ENCODE results near the gene RDH13. TPM values are rescaled to one million over a fixed set of nuclear protein-coding genes. Genes with fewer than 3 reads are reported as not detected.

RDH13 gene
- total and polyA plus RNA-seq, 9 donors: 7.8 to 17.3 (median 11.8) TPM

DNA sequence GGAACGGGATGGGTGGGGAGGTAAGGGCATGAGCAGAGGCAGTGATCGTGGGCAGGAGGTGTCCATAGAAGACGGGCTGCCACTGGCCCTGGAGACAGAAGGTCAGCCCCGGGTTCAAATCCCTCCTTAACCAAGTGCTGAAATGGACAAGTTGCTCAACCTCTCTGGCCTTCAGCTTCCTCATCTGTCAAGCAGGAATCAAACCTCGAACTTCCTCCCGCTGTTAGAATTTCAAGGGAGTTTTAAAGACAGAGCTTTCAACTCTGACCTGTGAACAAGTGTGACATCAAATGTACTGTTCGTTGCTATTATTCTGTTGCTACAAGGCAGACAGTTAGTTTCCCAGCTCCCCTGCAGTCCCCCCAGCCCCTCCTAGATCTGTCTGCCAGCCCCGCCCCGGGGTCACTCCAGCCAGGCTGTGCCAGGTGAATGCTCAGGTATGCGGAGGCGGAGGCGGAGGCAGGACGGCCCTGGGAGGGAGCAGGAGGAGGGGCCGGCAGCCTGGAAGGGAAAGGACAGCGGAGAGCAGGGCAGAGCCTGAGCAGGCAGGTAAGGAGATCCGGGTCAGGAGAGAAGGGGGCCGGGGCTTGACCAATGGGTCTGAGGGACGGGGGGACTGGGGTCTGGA is 12.5 kb upstream of the RDH13 start, which contains the start of gene EPS8L1:
Gene EPS8L1 (plus strand): TSS at position 499 of the 628 bp plus-strand sequence. CDS start 576 bp downstream, outside the sequence.
- 16 to 28% (median 18%) methylated on average over 18 of the region's 18 CpGs for WGBS, 3 donors
- Histone ChIP-seq H3K36me3 (no peaks in the 10 kb centered on the region), H3K27me3 (peaks cover 2% of the 10 kb centered on the region), H3K9me3 (peaks cover 0 to 7% of the 10 kb centered on the region in 2 donors), H3K4me3 (no peak within 1 kb of the TSS), H3K4me1 (ENCODE audit: insufficient read depth) (peaks cover 2% of the 10 kb centered on the region), H3K27ac (no peak within 1 kb of the TSS)
- peak in 1 of 5 donors; percentile 25 for DNase-seq
- TF ChIP-seq, protein P1, sequence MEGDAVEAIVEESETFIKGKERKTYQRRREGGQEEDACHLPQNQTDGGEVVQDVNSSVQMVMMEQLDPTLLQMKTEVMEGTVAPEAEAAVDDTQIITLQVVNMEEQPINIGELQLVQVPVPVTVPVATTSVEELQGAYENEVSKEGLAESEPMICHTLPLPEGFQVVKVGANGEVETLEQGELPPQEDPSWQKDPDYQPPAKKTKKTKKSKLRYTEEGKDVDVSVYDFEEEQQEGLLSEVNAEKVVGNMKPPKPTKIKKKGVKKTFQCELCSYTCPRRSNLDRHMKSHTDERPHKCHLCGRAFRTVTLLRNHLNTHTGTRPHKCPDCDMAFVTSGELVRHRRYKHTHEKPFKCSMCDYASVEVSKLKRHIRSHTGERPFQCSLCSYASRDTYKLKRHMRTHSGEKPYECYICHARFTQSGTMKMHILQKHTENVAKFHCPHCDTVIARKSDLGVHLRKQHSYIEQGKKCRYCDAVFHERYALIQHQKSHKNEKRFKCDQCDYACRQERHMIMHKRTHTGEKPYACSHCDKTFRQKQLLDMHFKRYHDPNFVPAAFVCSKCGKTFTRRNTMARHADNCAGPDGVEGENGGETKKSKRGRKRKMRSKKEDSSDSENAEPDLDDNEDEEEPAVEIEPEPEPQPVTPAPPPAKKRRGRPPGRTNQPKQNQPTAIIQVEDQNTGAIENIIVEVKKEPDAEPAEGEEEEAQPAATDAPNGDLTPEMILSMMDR (IDR thresholded peaks at IDR 0.05): no peak
- TF ChIP-seq EP300 (IDR thresholded peaks at IDR 0.05): no peak
- TF ChIP-seq POLR2A (IDR thresholded peaks at IDR 0.05): no peak
- intact Hi-C loops (cut with DNase I): loop anchor here in 1 of 4 donors (10.0 kb wide), 1 partner anchor 49 kb away; no protein-coding TSS in a partner anchor

DNA sequence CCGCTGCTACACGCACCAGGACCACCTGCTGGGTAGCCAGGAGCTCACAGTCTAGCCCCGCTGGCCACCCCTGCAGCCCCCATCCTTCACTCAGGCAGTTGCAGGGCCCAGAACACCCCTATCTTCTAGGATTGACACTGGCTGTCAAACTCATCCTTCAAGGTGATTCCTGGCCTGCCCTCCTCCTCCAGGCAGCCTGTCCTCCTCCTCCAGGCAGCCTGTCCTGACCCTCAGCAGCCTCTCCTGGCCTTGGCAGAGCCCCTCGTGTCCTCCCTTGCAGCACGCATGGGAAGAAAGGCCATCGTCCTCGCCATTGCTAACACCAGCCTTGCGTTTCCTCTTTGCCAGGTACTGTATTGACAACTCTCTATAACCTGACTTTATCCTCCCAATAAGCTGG is 9.0 kb upstream of the RDH13 start:
- TF ChIP-seq, protein P1 (IDR thresholded peaks at IDR 0.05): no peak
- TF ChIP-seq POLR2A (IDR thresholded peaks at IDR 0.05): no peak
- no peak for TF ChIP-seq EP300 (IDR thresholded peaks at IDR 0.05)
- H3K4me1 ChIP-seq (ENCODE audit: insufficient read depth): no peaks in the 10 kb centered on the region
- H3K36me3 ChIP-seq: no peaks in the 10 kb centered on the region
- H3K4me3 ChIP-seq: no peak overlapping the region
- no peak overlapping the region for H3K27ac ChIP-seq
- DNase-seq: no peak
- H3K27me3 ChIP-seq: no peaks in the 10 kb centered on the region
- intact Hi-C loops (cut with DNase I): loop anchor here in 1 of 4 donors (10.0 kb wide), 1 partner anchor 53 kb away; no protein-coding TSS in a partner anchor
- 55 to 63% (median 61%) methylated on average over 8 of the region's 8 CpGs for WGBS, 3 donors
- peaks cover 0 to 7% of the 10 kb centered on the region in 2 donors for H3K9me3 ChIP-seq

DNA sequence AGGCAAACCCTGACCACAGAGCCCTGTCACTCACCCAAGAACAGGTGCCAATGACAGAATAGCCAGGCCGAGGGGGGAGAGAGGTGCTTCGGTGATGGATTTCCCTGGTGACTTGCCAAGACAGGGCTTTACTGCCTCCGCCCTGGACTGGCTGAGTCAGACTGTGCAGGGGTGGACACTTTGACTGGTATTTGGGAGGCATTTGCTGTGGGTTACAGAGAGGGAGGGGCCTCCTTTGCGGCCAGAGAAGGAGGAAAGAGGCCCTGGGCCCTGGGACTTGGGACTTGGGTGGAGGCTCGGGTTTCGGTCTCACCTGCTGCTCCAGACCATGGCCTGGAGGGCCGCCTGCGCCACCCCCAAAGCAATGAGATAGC is 8.2 kb upstream of the RDH13 start:
- intact Hi-C loops (cut with DNase I): loop anchor here in 1 of 4 donors (10.0 kb wide), 1 partner anchor 54 kb away; no protein-coding TSS in a partner anchor
- no peak for TF ChIP-seq POLR2A (IDR thresholded peaks at IDR 0.05)
- TF ChIP-seq EP300 (IDR thresholded peaks at IDR 0.05): no peak
- TF ChIP-seq, protein P1 (IDR thresholded peaks at IDR 0.05): no peak
- Histone ChIP-seq H3K27ac (no peak overlapping the region), H3K36me3 (no peaks in the 10 kb centered on the region), H3K4me3 (no peak overlapping the region), H3K27me3 (no peaks in the 10 kb centered on the region), H3K9me3 (peaks cover 0 to 7% of the 10 kb centered on the region in 2 donors), H3K4me1 (ENCODE audit: insufficient read depth) (no peaks in the 10 kb centered on the region)
- no peak for DNase-seq
- 37 to 44% (median 40%) methylated on average over 8 of the region's 8 CpGs for WGBS, 3 donors

DNA sequence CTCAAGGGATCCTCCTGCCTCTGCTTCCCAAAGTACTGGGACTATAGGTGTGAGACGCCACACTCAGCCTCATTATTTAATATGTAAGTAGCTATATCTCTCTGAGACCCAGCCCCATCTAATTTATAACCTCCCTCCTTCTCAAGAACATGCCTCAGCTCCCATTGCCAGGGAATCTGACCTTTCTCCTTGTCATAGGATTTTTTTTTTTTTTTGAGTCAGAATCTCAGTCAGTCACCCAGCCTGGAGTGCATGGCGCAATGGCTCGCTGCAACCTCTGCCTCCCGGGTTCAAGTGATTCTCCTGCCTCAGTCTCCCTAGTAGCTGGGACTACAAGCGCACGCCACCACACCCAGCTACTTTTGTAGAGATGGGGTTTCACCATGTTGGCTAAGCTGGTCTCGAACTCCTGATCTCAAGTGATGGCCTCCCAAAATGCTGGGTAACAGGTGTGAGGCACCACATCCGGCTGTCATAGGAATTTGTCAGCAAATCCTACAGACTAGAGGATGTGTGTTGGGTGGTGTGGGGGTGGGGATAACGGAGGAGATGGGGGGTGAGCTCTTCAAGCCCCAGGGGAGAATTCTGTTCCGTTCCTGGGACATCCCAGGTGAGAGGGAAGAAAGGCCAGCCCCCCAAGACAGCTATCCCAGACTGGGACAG is 7.6 kb upstream of the RDH13 start:
- no peak overlapping the region for H3K4me3 ChIP-seq
- H3K27ac ChIP-seq: no peak overlapping the region
- H3K9me3 ChIP-seq: peaks cover 0 to 7% of the 10 kb centered on the region in 2 donors
- no peak for TF ChIP-seq POLR2A (IDR thresholded peaks at IDR 0.05)
- TF ChIP-seq, protein P1 (IDR thresholded peaks at IDR 0.05): no peak
- TF ChIP-seq EP300 (IDR thresholded peaks at IDR 0.05): no peak
- H3K4me1 ChIP-seq (ENCODE audit: insufficient read depth): no peaks in the 10 kb centered on the region
- intact Hi-C loops (cut with DNase I): loop anchor here in 1 of 4 donors (10.0 kb wide), 1 partner anchor 54 kb away; no protein-coding TSS in a partner anchor
- no peak for DNase-seq
- H3K36me3 ChIP-seq: no peaks in the 10 kb centered on the region
- 78 to 84% (median 81%) methylated on average over 10 of the region's 10 CpGs for WGBS, 3 donors
- H3K27me3 ChIP-seq: no peaks in the 10 kb centered on the region

Data from ovary (tissue), 9 donors.